Measurements from ENCODE around the gene ANKRD17.

DNA sequence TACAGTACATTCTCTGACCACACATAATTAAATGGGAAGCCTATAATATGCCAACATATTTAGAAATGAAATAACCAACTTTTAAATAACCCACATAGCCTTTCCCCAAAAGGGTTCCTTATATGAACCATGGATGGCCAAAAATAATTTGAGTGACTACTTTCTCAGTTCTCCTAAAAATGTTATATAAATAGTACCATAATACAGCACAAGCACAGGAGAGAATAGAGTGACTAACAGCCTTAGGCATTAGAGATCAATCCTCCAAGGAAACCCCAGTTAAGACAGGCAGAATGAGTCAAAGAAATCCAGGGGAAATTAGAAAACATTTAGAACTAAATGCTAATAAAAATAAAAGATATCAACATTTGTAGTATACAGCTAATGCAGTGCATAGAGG lies 50.2 kb downstream of the ANKRD17 start:
- TF ChIP-seq, protein P1, sequence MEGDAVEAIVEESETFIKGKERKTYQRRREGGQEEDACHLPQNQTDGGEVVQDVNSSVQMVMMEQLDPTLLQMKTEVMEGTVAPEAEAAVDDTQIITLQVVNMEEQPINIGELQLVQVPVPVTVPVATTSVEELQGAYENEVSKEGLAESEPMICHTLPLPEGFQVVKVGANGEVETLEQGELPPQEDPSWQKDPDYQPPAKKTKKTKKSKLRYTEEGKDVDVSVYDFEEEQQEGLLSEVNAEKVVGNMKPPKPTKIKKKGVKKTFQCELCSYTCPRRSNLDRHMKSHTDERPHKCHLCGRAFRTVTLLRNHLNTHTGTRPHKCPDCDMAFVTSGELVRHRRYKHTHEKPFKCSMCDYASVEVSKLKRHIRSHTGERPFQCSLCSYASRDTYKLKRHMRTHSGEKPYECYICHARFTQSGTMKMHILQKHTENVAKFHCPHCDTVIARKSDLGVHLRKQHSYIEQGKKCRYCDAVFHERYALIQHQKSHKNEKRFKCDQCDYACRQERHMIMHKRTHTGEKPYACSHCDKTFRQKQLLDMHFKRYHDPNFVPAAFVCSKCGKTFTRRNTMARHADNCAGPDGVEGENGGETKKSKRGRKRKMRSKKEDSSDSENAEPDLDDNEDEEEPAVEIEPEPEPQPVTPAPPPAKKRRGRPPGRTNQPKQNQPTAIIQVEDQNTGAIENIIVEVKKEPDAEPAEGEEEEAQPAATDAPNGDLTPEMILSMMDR (IDR thresholded peaks at IDR 0.05; ENCODE audit: low read length): no peak
- TF ChIP-seq EZH2 (IDR thresholded peaks at IDR 0.05; ENCODE audit: borderline replicate concordance, low read length): no peak

All from OCI-LY1 (cell line).